ENCODE results near the gene EML4.

DNA sequence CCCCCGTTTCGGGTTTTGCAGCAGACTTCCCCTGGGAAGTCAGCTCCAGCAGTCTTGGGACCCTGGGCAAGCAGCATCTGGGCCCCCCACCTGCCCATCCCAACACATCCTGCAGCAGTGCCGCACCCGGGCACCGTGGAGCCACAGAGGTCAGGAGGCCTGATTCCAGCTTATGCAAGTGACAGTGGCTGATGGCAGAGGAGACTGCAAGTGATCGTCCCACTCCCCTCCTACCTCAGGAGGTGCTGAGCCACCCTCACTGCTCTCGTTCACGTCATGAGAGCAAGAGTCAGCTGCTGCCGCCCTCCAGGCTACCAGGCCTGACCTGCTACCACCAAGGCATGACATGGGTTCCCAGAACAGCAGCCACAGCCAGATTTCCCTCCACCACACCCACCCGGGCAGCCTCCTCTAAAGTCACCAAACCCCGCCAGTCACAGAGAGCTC, 173.7 kb downstream of the EML4 start:
- TF ChIP-seq, protein P1, sequence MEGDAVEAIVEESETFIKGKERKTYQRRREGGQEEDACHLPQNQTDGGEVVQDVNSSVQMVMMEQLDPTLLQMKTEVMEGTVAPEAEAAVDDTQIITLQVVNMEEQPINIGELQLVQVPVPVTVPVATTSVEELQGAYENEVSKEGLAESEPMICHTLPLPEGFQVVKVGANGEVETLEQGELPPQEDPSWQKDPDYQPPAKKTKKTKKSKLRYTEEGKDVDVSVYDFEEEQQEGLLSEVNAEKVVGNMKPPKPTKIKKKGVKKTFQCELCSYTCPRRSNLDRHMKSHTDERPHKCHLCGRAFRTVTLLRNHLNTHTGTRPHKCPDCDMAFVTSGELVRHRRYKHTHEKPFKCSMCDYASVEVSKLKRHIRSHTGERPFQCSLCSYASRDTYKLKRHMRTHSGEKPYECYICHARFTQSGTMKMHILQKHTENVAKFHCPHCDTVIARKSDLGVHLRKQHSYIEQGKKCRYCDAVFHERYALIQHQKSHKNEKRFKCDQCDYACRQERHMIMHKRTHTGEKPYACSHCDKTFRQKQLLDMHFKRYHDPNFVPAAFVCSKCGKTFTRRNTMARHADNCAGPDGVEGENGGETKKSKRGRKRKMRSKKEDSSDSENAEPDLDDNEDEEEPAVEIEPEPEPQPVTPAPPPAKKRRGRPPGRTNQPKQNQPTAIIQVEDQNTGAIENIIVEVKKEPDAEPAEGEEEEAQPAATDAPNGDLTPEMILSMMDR (IDR thresholded peaks at IDR 0.05), result no peak
- no peak for TF ChIP-seq POLR2AphosphoS5 (IDR thresholded peaks at IDR 0.05)
